CD4-positive, alpha-beta T cell (primary cell): Measurements from ENCODE around the gene CES5A. TPM values are rescaled to one million over a fixed set of nuclear protein-coding genes. Genes with fewer than 3 reads are reported as not detected.

Source experiments
- ATAC-seq: fragments of 200-7000 bp; cut with Tn5 transposase; one replicate; pipeline ENCODE4 v1.10.0; 2022; ENCODE audit warnings: mild to moderate bottlenecking; ENCODE audit not compliant: poor library complexity
- CTCF ChIA-PET: fragments of 350-600 bp; sonication (Branson Sonifier 250); formaldehyde crosslinking; loops from one replicate; lab custom pipeline; 2021; ENCODE audit warnings: antibody characterized with exemption, inconsistent platforms; lab: Charles Lee
- POLR2A ChIA-PET: fragments of 350-600 bp; sonication (Branson Sonifier 250); formaldehyde crosslinking; loops from one replicate; lab custom pipeline; 2021; ENCODE audit warnings: antibody characterized with exemption, inconsistent platforms; lab: Charles Lee
- DNase-seq, 14 experiments: peaks; one replicate each; pipeline ENCODE4 v3.0.0-alpha.2; 2013 to 2020; ENCODE audit warnings: mixed read lengths in 2 of 14
- H3K27ac ChIP-seq, 2 donors: one replicate each; pipeline versions ENCODE4 v1.5.1 to v1.7.0; 2013; ENCODE audit warnings: low read length in 2 of 2, low read depth in 1 of 2, mild to moderate bottlenecking in 1 of 2
- H3K27me3 ChIP-seq, 2 experiments: 1 replicate in 1 of 2; 2 replicates in 1 of 2; pipeline versions ENCODE4 v1.6.1 to v1.7.0; 2013; ENCODE audit warnings: low read length in 2 of 2, control low read depth in 1 of 2, mild to moderate bottlenecking in 1 of 2, moderate library complexity in 1 of 2; ENCODE audit not compliant: insufficient read depth in 2 of 2, control insufficient read depth in 1 of 2
- H3K36me3 ChIP-seq: one replicate; pipeline ENCODE4 v1.6.1; 2013; ENCODE audit warnings: low read length, control low read depth; ENCODE audit not compliant: insufficient read depth
- H3K4me1 ChIP-seq: one replicate; pipeline ENCODE4 v1.6.1; 2013; ENCODE audit warnings: low read length, control low read depth; ENCODE audit not compliant: insufficient read depth
- H3K4me3 ChIP-seq: one replicate; pipeline ENCODE4 v1.5.1; 2013; ENCODE audit warnings: mild to moderate bottlenecking, low read length, moderate library complexity
- H3K9me3 ChIP-seq, 2 experiments: 1 replicate in 1 of 2; 2 replicates in 1 of 2; pipeline versions ENCODE4 v1.6.1 to v1.7.0; 2013; ENCODE audit warnings: low read length in 2 of 2, mild to moderate bottlenecking in 2 of 2, control low read depth in 1 of 2, moderate library complexity in 1 of 2; ENCODE audit not compliant: control insufficient read depth in 1 of 2, insufficient read depth in 1 of 2
- H3K27ac Mint-ChIP-seq: one replicate; pipeline ENCODE4 v1.8.0; 2020; ENCODE audit warnings: mixed read lengths
- H3K27me3 Mint-ChIP-seq: one replicate; pipeline ENCODE4 v1.8.0; 2021; ENCODE audit warnings: mixed read lengths
- H3K36me3 Mint-ChIP-seq: one replicate; pipeline ENCODE4 v1.8.0; 2021; ENCODE audit warnings: low read depth, mixed read lengths
- H3K4me1 Mint-ChIP-seq: one replicate; pipeline ENCODE4 v1.8.0; 2021; ENCODE audit warnings: low read depth, mixed read lengths
- H3K4me3 Mint-ChIP-seq: one replicate; pipeline ENCODE4 v1.8.0; 2020; ENCODE audit warnings: mild to moderate bottlenecking, mixed read lengths
- H3K9me3 Mint-ChIP-seq: one replicate; pipeline ENCODE4 v1.8.0; 2020; ENCODE audit warnings: mixed read lengths
- intact Hi-C, 2 experiments: fragments of 100-400 bp; cut with DNase I in 1 of 2; cut with micrococcal nuclease in 1 of 2; formaldehyde crosslinking; loops; one replicate each; pipeline versions ENCODE4 v1.15.1 to v1.9.0; 2023 to 2025; cut with DNase I, micrococcal nuclease
- total RNA-seq, 174 experiments: library from RNA in 2 of 174; stranded (reverse) in 2 of 174; gene quantifications; one replicate each; pipeline ENCODE4 v1.2.3 and lab custom pipeline; 2021 to 2026
- TF ChIP-seq, protein P1 (sequence below): fragments of 200-600 bp; IDR thresholded peaks from one replicate; pipeline ENCODE4 v1.8.0; 2022; ENCODE audit warnings: antibody characterized with exemption, mild to moderate bottlenecking

CES5A gene
- total RNA-seq, 2 experiments from 2014 or later = not detected

- Histone ChIP-seq H3K27me3 (peaks cover 0 to 10% of the 10 kb centered on the region in 2 experiments), H3K9me3 (no peaks in the 10 kb centered on the region), H3K36me3 (no peaks in the 10 kb centered on the region), H3K4me3 (no peak overlapping the region), H3K27ac (no peak overlapping the region), H3K4me1 (no peaks in the 10 kb centered on the region)
- CTCF ChIA-PET = no interaction called here
- ATAC-seq (no peak), DNase-seq (no peak)
- H3K27ac Mint-ChIP-seq = no peak overlapping the region
- H3K4me3 Mint-ChIP-seq = no peak overlapping the region
- no peaks in the 10 kb centered on the region for H3K4me1 Mint-ChIP-seq
- H3K27me3 Mint-ChIP-seq = peaks cover 21% of the 10 kb centered on the region
- TF ChIP-seq, protein P1, sequence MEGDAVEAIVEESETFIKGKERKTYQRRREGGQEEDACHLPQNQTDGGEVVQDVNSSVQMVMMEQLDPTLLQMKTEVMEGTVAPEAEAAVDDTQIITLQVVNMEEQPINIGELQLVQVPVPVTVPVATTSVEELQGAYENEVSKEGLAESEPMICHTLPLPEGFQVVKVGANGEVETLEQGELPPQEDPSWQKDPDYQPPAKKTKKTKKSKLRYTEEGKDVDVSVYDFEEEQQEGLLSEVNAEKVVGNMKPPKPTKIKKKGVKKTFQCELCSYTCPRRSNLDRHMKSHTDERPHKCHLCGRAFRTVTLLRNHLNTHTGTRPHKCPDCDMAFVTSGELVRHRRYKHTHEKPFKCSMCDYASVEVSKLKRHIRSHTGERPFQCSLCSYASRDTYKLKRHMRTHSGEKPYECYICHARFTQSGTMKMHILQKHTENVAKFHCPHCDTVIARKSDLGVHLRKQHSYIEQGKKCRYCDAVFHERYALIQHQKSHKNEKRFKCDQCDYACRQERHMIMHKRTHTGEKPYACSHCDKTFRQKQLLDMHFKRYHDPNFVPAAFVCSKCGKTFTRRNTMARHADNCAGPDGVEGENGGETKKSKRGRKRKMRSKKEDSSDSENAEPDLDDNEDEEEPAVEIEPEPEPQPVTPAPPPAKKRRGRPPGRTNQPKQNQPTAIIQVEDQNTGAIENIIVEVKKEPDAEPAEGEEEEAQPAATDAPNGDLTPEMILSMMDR = no peak
- no peaks in the 10 kb centered on the region for H3K36me3 Mint-ChIP-seq
- intact Hi-C loops = no loop called here
- H3K9me3 Mint-ChIP-seq = no peaks in the 10 kb centered on the region
- POLR2A ChIA-PET = no interaction called here
Measured at GRCh38 chr16:55825115-55825728, 50.0 kb downstream of the CES5A start.

GRCh38 chr16:55824473-55825000, 50.6 kb downstream of the CES5A start:
- Histone ChIP-seq H3K4me3 (no peak overlapping the region), H3K9me3 (no peaks in the 10 kb centered on the region), H3K36me3 (no peaks in the 10 kb centered on the region), H3K27ac (no peak overlapping the region), H3K4me1 (no peaks in the 10 kb centered on the region), H3K27me3 (peaks cover 0 to 10% of the 10 kb centered on the region in 2 experiments)
- DNase-seq (no peak), ATAC-seq (no peak)
- POLR2A ChIA-PET = no interaction called here
- H3K27ac Mint-ChIP-seq = no peak overlapping the region
- H3K4me1 Mint-ChIP-seq = no peaks in the 10 kb centered on the region
- no peak overlapping the region for H3K4me3 Mint-ChIP-seq
- H3K27me3 Mint-ChIP-seq = peaks cover 21% of the 10 kb centered on the region
- no peaks in the 10 kb centered on the region for H3K36me3 Mint-ChIP-seq
- no peaks in the 10 kb centered on the region for H3K9me3 Mint-ChIP-seq
- intact Hi-C loops = no loop called here
- CTCF ChIA-PET = no interaction called here
- TF ChIP-seq, protein P1 = no peak

DNA sequence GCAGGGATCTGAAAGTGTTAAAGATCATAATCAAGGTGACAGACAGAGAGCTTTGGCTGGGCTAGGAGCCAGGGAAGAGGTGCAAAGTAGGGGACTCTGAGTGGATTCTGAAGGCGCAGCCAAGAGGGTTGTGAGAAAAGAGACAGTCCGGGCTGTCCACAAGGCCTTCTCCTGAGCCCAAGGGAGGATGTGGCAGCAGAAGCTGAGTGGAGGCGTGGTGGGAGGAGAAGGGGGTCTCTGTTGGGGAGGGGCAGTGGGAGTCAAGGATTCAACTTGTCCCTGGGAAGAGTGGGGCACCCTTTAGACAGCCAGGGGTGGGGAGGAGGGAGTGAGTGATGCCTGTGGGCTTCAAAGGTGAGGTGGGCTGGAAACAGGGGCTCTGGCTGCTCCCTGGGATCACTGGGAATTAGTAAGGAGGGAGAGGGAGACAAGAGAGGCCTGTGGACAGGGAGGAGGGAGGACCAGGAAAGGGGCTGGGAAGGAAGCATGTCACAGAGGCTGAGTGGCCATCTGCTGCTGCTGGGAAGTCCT, 52.8 kb downstream of the CES5A start:
- H3K4me1 Mint-ChIP-seq = no peaks in the 10 kb centered on the region
- no peaks in the 10 kb centered on the region for H3K4me1 ChIP-seq
- DNase-seq = no peak
- H3K27me3 Mint-ChIP-seq = peaks cover 26% of the 10 kb centered on the region
- H3K9me3 Mint-ChIP-seq = no peaks in the 10 kb centered on the region
- intact Hi-C loops = no loop called here
- H3K4me3 Mint-ChIP-seq = no peak overlapping the region
- H3K36me3 ChIP-seq = no peaks in the 10 kb centered on the region
- H3K27ac Mint-ChIP-seq = no peak overlapping the region
- no peak overlapping the region for H3K27ac ChIP-seq
- ChIA-PET POLR2A (no interaction called here), CTCF (no interaction called here)
- no peaks in the 10 kb centered on the region for H3K36me3 Mint-ChIP-seq
- H3K4me3 ChIP-seq = no peak overlapping the region
- H3K9me3 ChIP-seq = no peaks in the 10 kb centered on the region
- H3K27me3 ChIP-seq = peaks cover 0 to 10% of the 10 kb centered on the region in 2 experiments
- no peak for ATAC-seq
- TF ChIP-seq, protein P1 = no peak
